H9 (cell line): ENCODE data around the gene PMF1. TPM values are rescaled to one million over a fixed set of nuclear protein-coding genes. Genes with fewer than 3 reads are reported as not detected.

Source experiments
- DNase-seq: peaks from one replicate; pipeline ENCODE4 v3.0.0-alpha.2; 2017
- H2AFZ ChIP-seq: one replicate; pipeline ENCODE4 v1.6.1; 2013; ENCODE audit warnings: mild to moderate bottlenecking, low read length, control low read depth, moderate library complexity
- H2AK5ac ChIP-seq: 2 replicates; pipeline ENCODE4 v1.6.1; 2013; ENCODE audit warnings: low read length, control low read depth, mixed read lengths; ENCODE audit not compliant: insufficient read length
- H2BK120ac ChIP-seq: one replicate; pipeline ENCODE4 v1.6.1; 2013; ENCODE audit warnings: low read depth, mild to moderate bottlenecking, low read length, control low read depth, inconsistent platforms; ENCODE audit not compliant: poor library complexity, severe bottlenecking
- H2BK12ac ChIP-seq: 2 replicates; pipeline ENCODE4 v1.6.1; 2013; ENCODE audit warnings: low read length, control low read depth, mixed read lengths, low read depth; ENCODE audit not compliant: insufficient read length
- H2BK15ac ChIP-seq: 2 replicates; pipeline ENCODE4 v1.6.1; 2013; ENCODE audit warnings: low read depth, low read length, control low read depth
- H2BK20ac ChIP-seq: one replicate; pipeline ENCODE4 v1.6.1; 2013; ENCODE audit warnings: low read depth, mild to moderate bottlenecking, low read length, control low read depth, inconsistent platforms; ENCODE audit not compliant: poor library complexity, severe bottlenecking
- H2BK5ac ChIP-seq: 2 replicates; pipeline ENCODE4 v1.6.1; 2013; ENCODE audit warnings: low read length, control low read depth, mixed read lengths; ENCODE audit not compliant: insufficient read length
- H3K14ac ChIP-seq: 2 replicates; pipeline ENCODE4 v1.6.1; 2013; ENCODE audit warnings: low read length, control low read depth; ENCODE audit not compliant: insufficient read depth
- H3K18ac ChIP-seq: 2 replicates; pipeline ENCODE4 v1.6.1; 2013; ENCODE audit warnings: low read depth, mild to moderate bottlenecking, mixed read lengths, low read length, control low read depth; ENCODE audit not compliant: insufficient read length
- H3K23ac ChIP-seq: 2 replicates; pipeline ENCODE4 v1.6.1; 2013; ENCODE audit warnings: low read length, control low read depth, mixed read lengths, low read depth; ENCODE audit not compliant: insufficient read length
- H3K23me2 ChIP-seq: 2 replicates; pipeline ENCODE4 v1.6.1; 2013; ENCODE audit warnings: low read depth, mild to moderate bottlenecking, mixed read lengths, low read length, control low read depth; ENCODE audit not compliant: insufficient read length, poor library complexity, severe bottlenecking
- H3K27ac ChIP-seq: 2 replicates; pipeline ENCODE4 v1.5.1; 2013; ENCODE audit warnings: low read length, control low read depth, mixed read lengths, low read depth; ENCODE audit not compliant: insufficient read length
- H3K27me3 ChIP-seq: 2 replicates; pipeline ENCODE4 v1.6.1; 2013; ENCODE audit warnings: low read length, control low read depth, inconsistent platforms; ENCODE audit not compliant: insufficient read depth
- H3K4ac ChIP-seq: 2 replicates; pipeline ENCODE4 v1.6.1; 2013; ENCODE audit warnings: low read depth, mild to moderate bottlenecking, control low read depth, inconsistent platforms, low read length, moderate library complexity
- H3K4me1 ChIP-seq: 2 replicates; pipeline ENCODE4 v1.6.1; 2013; ENCODE audit warnings: low read length, control low read depth, inconsistent platforms; ENCODE audit not compliant: insufficient read depth
- H3K4me2 ChIP-seq: 2 replicates; pipeline ENCODE4 v1.6.1; 2013; ENCODE audit warnings: low read length, control low read depth, mixed read lengths; ENCODE audit not compliant: insufficient read length, insufficient read depth
- H3K56ac ChIP-seq: 2 replicates; pipeline ENCODE4 v1.6.1; 2013; ENCODE audit warnings: low read depth, mild to moderate bottlenecking, mixed read lengths, low read length, control low read depth; ENCODE audit not compliant: insufficient read length
- H3K79me1 ChIP-seq: 2 replicates; pipeline ENCODE4 v1.6.1; 2013; ENCODE audit warnings: low read depth, mild to moderate bottlenecking, moderate library complexity, low read length, control low read depth, inconsistent platforms; ENCODE audit not compliant: insufficient read depth, poor library complexity, severe bottlenecking
- H3K79me2 ChIP-seq: 2 replicates; pipeline ENCODE4 v1.6.1; 2013; ENCODE audit warnings: low read length, control low read depth, inconsistent platforms; ENCODE audit not compliant: insufficient read depth
- H3K9ac ChIP-seq: 2 replicates; pipeline ENCODE4 v1.6.1; 2013; ENCODE audit warnings: low read length, control low read depth, mixed read lengths; ENCODE audit not compliant: insufficient read length; ENCODE audit errors: extremely low read depth
- H3K9me3 ChIP-seq: one replicate; pipeline ENCODE4 v1.6.1; 2013; ENCODE audit warnings: low read depth, low read length, inconsistent platforms; ENCODE audit not compliant: control insufficient read depth
- H3T11ph ChIP-seq: one replicate; pipeline ENCODE4 v1.6.1; 2013; ENCODE audit warnings: mild to moderate bottlenecking, low read length, control low read depth, inconsistent platforms
- H4K20me1 ChIP-seq: one replicate; pipeline ENCODE4 v1.6.1; 2013; ENCODE audit not compliant: control insufficient read depth, insufficient read length, insufficient read depth
- H4K5ac ChIP-seq: 2 replicates; pipeline ENCODE4 v1.6.1; 2013; ENCODE audit warnings: low read depth, mild to moderate bottlenecking, mixed read lengths, low read length, control low read depth; ENCODE audit not compliant: insufficient read length
- H4K8ac ChIP-seq: replicated peaks from 2 replicates; pipeline ENCODE4 v1.6.1; 2013; ENCODE audit warnings: low read length, control low read depth, mixed read lengths, low read depth; ENCODE audit not compliant: insufficient read length
- H4K91ac ChIP-seq: 2 replicates; pipeline ENCODE4 v1.6.1; 2013; ENCODE audit warnings: low read depth, mild to moderate bottlenecking, moderate library complexity, mixed read lengths, low read length, control low read depth; ENCODE audit not compliant: insufficient read length
- H3K27ac Mint-ChIP-seq, 3 experiments: 2 replicates in 2 of 3; 3 replicates in 1 of 3; pipeline ENCODE4 v1.8.0; 2020 to 2021; ENCODE audit warnings: mixed read lengths in 3 of 3, mild to moderate bottlenecking in 1 of 3, moderate library complexity in 1 of 3
- H3K27me3 Mint-ChIP-seq: 2 replicates; pipeline ENCODE4 v1.8.0; 2021; ENCODE audit warnings: low read depth, mild to moderate bottlenecking, moderate library complexity, mixed read lengths
- H3K36me3 Mint-ChIP-seq, 3 experiments: 2 replicates in 2 of 3; 3 replicates in 1 of 3; pipeline ENCODE4 v1.8.0; 2020 to 2021; ENCODE audit warnings: low read depth in 3 of 3, mixed read lengths in 3 of 3; ENCODE audit not compliant: insufficient read depth in 1 of 3
- H3K4me1 Mint-ChIP-seq, 2 experiments: 2 replicates each; pipeline ENCODE4 v1.8.0; 2020; ENCODE audit warnings: mixed read lengths in 2 of 2
- H3K4me3 Mint-ChIP-seq, 2 experiments: 2 replicates in 1 of 2; 3 replicates in 1 of 2; pipeline ENCODE4 v1.8.0; 2020 to 2021; ENCODE audit warnings: mild to moderate bottlenecking in 2 of 2, mixed read lengths in 2 of 2, moderate library complexity in 1 of 2
- H3K9me3 Mint-ChIP-seq, 2 experiments: 2 replicates in 1 of 2; 3 replicates in 1 of 2; pipeline ENCODE4 v1.8.0; 2020; ENCODE audit warnings: mild to moderate bottlenecking in 2 of 2, mixed read lengths in 2 of 2, moderate library complexity in 1 of 2
- CTCF ChIP-seq: fragments of 200-600 bp; sonication (generic); conservative IDR thresholded peaks from 3 replicates; pipeline ENCODE4 v1.8.0; 2021; ENCODE audit warnings: antibody characterized with exemption, mild to moderate bottlenecking
- WGBS: extraction: QIAGEN DNeasy Blood & Tissue Kit; methylation state at CpG from one replicate; pipeline ENCODE4 v1.1.7; 2013; ENCODE audit warnings: missing lambda C conversion rate, low lambda C conversion rate, mixed read lengths; ENCODE audit not compliant: insufficient read length; ENCODE audit errors: extremely low coverage; 5-methylcytosine and 5-hydroxymethylcytosine counted together
- total RNA-seq: library from RNA; stranded (reverse); gene quantifications from 2 replicates; pipeline ENCODE4 v1.2.1, GENCODE V29; 2021

Gene PMF1
- total RNA-seq, 1 experiment from 2014 or later: 136 TPM

GRCh38 chr1:156204686-156205085, 8.1 kb upstream of the PMF1 start:
- Histone ChIP-seq H2BK120ac (no peak overlapping the region), H3K4ac (no peak overlapping the region), H3K9ac (peak overlapping the region; percentile 34), H3K18ac (no peak overlapping the region), H3K79me2 (no peaks in the 10 kb centered on the region; the same call in 1 of the 2 replicates), H2BK20ac (no peak overlapping the region), H3K23me2 (no peaks in the 10 kb centered on the region), H3K23ac (no peak overlapping the region), H3K79me1 (peaks cover 6% of the 10 kb centered on the region), H3K4me2 (no peak overlapping the region), H2BK12ac (no peak overlapping the region), H3K9me3 (no peaks in the 10 kb centered on the region), H2AK5ac (no peak overlapping the region), H2AFZ (no peak overlapping the region), H3K56ac (no peak overlapping the region), H2BK5ac (no peak overlapping the region), H4K5ac (no peak overlapping the region), H3K14ac (no peak overlapping the region), H3T11ph (no peak overlapping the region), H3K4me1 (no peaks in the 10 kb centered on the region; the same call in 1 of the 2 replicates), H2BK15ac (no peak overlapping the region), H3K27me3 (no peaks in the 10 kb centered on the region), H4K20me1 (no peaks in the 10 kb centered on the region), H4K91ac (no peak overlapping the region), H4K8ac (no peak overlapping the region), H3K27ac (no peak overlapping the region)
- Mint-ChIP-seq H3K27me3 (no peaks in the 10 kb centered on the region), H3K9me3 (no peaks in the 10 kb centered on the region), H3K4me3 (no peak overlapping the region), H3K36me3 (peaks cover 7 to 52% (median 19%) of the 10 kb centered on the region in 3 experiments; a peak in 6 of 7 replicates), H3K4me1 (peaks cover 18 to 19% of the 10 kb centered on the region in 2 experiments), H3K27ac (peak overlapping the region in 1 of 3 experiments; percentile 45; a peak in 1 of 7 replicates)
- no CpG with 5 or more reads among the region's 3 CpGs for WGBS
- DNase-seq: no peak
- no peak for TF ChIP-seq CTCF
